Fibroblast of lung (primary cell): ENCODE data around the gene CFAP74. TPM values are rescaled to one million over a fixed set of nuclear protein-coding genes. Genes with fewer than 3 reads are reported as not detected.
"Not testable (repeated sequence)": the region's sequence is repeated elsewhere in the genome, so short reads cannot be mapped to it uniquely, and the experiment has no call there.

ENCODE experiments used
- DNase-seq, 2 donors: peaks; one replicate each; pipeline versions ENCODE4 v3.0.0 to v3.0.0-alpha.2; 2010; ENCODE audit warnings: low read depth in 2 of 2
- H2AFZ ChIP-seq: 2 replicates; pipeline ENCODE4 v1.5.1; 2012; ENCODE audit warnings: low read length, control low read depth, inconsistent platforms
- H3K27ac ChIP-seq: 2 replicates; pipeline ENCODE4 v1.5.1; 2011; ENCODE audit warnings: low read length, control low read depth; ENCODE audit not compliant: insufficient read depth
- H3K27me3 ChIP-seq: 2 replicates; pipeline ENCODE4 v1.5.1; 2011; ENCODE audit warnings: mild to moderate bottlenecking, low read length; ENCODE audit not compliant: control insufficient read depth, insufficient read depth
- H3K36me3 ChIP-seq: 2 replicates; pipeline ENCODE4 v1.5.1; 2011; ENCODE audit warnings: low read length; ENCODE audit not compliant: control insufficient read depth, insufficient read depth
- H3K4me1 ChIP-seq: 2 replicates; pipeline ENCODE4 v1.5.1; 2011; ENCODE audit warnings: low read length; ENCODE audit not compliant: control insufficient read depth, insufficient read depth; ENCODE audit errors: extremely low read depth
- H3K4me2 ChIP-seq: 2 replicates; pipeline ENCODE4 v1.5.1; 2011; ENCODE audit warnings: low read length, control low read depth; ENCODE audit not compliant: insufficient read depth; ENCODE audit errors: extremely low read depth
- H3K4me3 ChIP-seq, 4 experiments: fragments of 200-600 bp in 1 of 4; sonication (generic) in 1 of 4; replicated peaks in 1 of 4; 2 replicates each; pipeline ENCODE4 v1.5.1; 2011 to 2016; ENCODE audit warnings: low read length in 4 of 4, low read depth in 3 of 4, mild to moderate bottlenecking in 3 of 4, control low read depth in 2 of 4, inconsistent platforms in 1 of 4, mixed read lengths in 1 of 4; ENCODE audit not compliant: insufficient read depth in 1 of 4; ENCODE audit errors: control extremely low read depth in 1 of 4
- H3K79me2 ChIP-seq: 2 replicates; pipeline ENCODE4 v1.5.1; 2012; ENCODE audit warnings: mild to moderate bottlenecking, low read length, inconsistent platforms; ENCODE audit not compliant: control insufficient read depth, insufficient read depth
- H3K9ac ChIP-seq: 2 replicates; pipeline ENCODE4 v1.5.1; 2011; ENCODE audit warnings: mild to moderate bottlenecking, low read length, control low read depth; ENCODE audit not compliant: insufficient read depth
- H3K9me3 ChIP-seq: 2 replicates; pipeline ENCODE4 v1.5.1; 2012; ENCODE audit warnings: low read depth, low read length; ENCODE audit not compliant: control insufficient read depth, insufficient read depth
- H4K20me1 ChIP-seq: 2 replicates; pipeline ENCODE4 v1.5.1; 2011; ENCODE audit warnings: low read length; ENCODE audit not compliant: control insufficient read depth, insufficient read depth; ENCODE audit errors: extremely low read depth
- EZH2 ChIP-seq: IDR thresholded peaks from 2 replicates; pipeline ENCODE4 v1.5.1; 2012; ENCODE audit warnings: low read length, control low read depth, mild to moderate bottlenecking; ENCODE audit errors: missing control alignments
- polyA plus RNA-seq, 2 donors: library from polyadenylated mRNA; depleted of rRNA in 1 of 2; stranded (reverse) in 1 of 2; unstranded in 1 of 2; fragments of >200 nt; gene quantifications; 2 replicates each; pipeline ENCODE4 v1.2.1, GENCODE V29; 2011 to 2012; ENCODE audit warnings: missing spikeins in 1 of 2
- total RNA-seq: library from RNA; depleted of rRNA; stranded (reverse); fragments of >200 nt; gene quantifications from 2 replicates; pipeline ENCODE4 v1.2.1, GENCODE V29; 2014
- TF ChIP-seq, protein P1 (sequence below), 2 donors: IDR thresholded peaks in 1 of 2; conservative IDR thresholded peaks in 1 of 2; 1 replicate in 1 of 2; 2 replicates in 1 of 2; pipeline ENCODE4 v1.5.1; 2011 to 2012; ENCODE audit warnings: low read length in 2 of 2, control low read depth in 1 of 2, inconsistent platforms in 1 of 2, low read depth in 1 of 2, mild to moderate bottlenecking in 1 of 2

The CFAP74 gene
- total and polyA plus RNA-seq, 2 donors (not counting 1 experiment from before 2014, with no cell fraction given): not detected

DNA sequence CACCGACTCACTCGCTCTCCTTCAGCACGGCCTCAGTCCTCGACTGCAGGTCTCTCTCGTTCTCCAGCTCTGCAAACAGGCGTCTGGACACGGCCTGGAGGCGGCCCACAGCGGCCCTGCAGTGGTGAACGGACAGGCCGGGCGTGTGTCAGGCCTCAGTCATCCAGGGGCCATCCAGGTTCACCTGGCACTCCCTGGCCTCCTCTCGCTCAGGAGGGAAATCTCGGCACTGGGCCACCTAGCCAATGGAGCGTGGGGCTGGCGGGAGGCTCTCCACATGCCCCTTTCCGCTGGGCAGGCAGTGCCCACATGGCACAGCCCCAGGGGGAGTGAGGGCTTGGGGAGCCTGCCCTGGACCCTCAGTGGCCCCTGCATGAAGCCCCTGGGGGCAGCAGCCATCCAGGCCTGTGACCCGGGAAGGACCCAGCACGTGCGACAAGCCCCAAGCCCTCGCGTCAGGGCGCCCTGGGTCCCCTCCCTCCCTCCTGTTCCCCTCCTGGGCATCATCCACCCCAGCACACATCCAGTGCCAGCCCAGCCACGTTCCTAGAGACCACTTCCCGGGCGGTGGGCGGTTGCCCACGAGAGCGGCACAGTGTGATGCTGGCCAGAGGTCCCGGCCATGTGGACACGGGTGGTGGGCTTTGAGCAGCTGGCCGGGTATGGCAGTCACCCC is 18.1 kb downstream of the CFAP74 start:
- TF ChIP-seq, protein P1, sequence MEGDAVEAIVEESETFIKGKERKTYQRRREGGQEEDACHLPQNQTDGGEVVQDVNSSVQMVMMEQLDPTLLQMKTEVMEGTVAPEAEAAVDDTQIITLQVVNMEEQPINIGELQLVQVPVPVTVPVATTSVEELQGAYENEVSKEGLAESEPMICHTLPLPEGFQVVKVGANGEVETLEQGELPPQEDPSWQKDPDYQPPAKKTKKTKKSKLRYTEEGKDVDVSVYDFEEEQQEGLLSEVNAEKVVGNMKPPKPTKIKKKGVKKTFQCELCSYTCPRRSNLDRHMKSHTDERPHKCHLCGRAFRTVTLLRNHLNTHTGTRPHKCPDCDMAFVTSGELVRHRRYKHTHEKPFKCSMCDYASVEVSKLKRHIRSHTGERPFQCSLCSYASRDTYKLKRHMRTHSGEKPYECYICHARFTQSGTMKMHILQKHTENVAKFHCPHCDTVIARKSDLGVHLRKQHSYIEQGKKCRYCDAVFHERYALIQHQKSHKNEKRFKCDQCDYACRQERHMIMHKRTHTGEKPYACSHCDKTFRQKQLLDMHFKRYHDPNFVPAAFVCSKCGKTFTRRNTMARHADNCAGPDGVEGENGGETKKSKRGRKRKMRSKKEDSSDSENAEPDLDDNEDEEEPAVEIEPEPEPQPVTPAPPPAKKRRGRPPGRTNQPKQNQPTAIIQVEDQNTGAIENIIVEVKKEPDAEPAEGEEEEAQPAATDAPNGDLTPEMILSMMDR (conservative IDR thresholded peaks at IDR 0.05 in 1 of 2, IDR thresholded peaks at IDR 0.05 in 1 of 2; ENCODE audit: low read depth in 1 of 2, low read length in 2 of 2): no peak
- TF ChIP-seq EZH2: no peak

DNA sequence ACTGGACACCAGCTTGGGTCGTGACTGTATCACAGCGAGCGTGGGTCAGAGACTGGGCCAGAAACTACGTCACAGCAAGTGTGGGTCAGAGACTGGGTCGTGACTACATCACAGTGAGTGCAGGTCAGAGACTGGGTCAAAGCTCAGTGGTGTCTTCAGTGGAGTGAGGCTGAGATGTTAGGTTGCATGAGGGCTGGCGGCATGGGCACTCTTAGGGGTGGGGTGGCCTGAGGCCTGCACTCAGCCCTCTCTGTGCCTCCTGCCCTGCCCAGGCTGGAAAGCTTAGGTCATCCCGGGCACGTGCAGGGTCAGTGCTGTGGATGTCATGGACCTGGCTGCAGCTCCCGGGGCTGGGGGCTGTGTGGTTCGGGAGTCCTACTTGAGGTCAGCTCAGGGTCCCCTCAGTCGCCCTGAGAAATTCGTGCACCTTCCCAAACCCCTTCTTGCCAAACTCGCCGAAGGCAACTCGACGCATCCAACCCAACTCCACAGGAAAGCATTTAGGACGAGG is 19.0 kb downstream of the CFAP74 start:
- Histone ChIP-seq H4K20me1 (no peaks in the 10 kb centered on the region), H3K79me2 (no peaks in the 10 kb centered on the region), H3K4me2 (no peak overlapping the region), H3K27me3 (no peaks in the 10 kb centered on the region), H3K4me1 (no peaks in the 10 kb centered on the region), H3K9me3 (no peaks in the 10 kb centered on the region), H2AFZ (no peak overlapping the region), H3K27ac (no peak overlapping the region), H3K36me3 (no peaks in the 10 kb centered on the region), H3K4me3 (no peak overlapping the region), H3K9ac (no peak overlapping the region)
- TF ChIP-seq EZH2: no peak
- DNase-seq: no peak

More for the DNA sequence above, 18.1 kb downstream of the CFAP74 start:
- Histone ChIP-seq H3K9me3 (no peaks in the 10 kb centered on the region), H3K4me1 (no peaks in the 10 kb centered on the region), H3K36me3 (no peaks in the 10 kb centered on the region), H3K4me2 (no peak overlapping the region), H3K79me2 (no peaks in the 10 kb centered on the region), H3K27me3 (no peaks in the 10 kb centered on the region), H2AFZ (no peak overlapping the region), H3K27ac (no peak overlapping the region), H3K9ac (no peak overlapping the region), H3K4me3 (no peak overlapping the region), H4K20me1 (no peaks in the 10 kb centered on the region)
- no peak for DNase-seq

DNA sequence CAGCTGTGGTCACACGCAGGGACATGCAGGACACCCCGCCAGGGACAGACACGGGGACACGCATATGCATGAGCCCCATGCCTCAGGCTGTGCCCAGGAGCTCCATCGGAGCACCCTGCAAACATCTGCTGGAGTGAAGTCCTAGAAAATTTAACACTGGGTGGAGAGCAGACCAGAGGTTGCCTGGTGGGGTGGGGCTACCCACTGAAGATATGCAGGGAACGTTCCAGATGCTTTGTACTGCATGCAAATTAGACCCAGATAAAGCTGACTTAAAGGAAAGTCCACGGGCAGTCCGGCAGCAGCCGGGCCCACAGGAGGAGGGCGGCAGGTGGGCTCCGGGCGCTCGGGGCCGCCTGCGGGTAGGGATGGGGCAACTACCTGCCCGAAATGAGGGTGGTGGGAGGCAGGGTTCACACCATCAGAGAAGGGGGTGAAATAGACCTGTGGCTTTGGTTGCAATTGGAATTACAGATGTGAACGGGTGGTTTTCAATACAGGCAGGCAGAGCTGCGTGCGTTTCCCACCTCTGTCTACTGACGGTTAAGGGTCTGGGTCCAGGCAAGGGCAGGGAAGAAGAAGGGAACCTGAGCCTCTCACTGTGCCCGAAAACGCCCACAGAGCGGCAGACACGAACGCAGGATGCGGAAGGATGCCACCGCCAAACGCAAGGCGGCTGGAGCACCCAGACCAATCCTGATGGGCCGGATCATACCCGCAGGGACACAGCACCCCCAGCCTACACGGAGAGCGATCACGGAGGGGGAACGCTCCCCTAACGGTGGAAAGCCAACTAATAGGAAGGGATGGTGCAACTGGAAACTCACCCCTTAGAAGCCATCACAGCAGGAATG is 21.0 kb downstream of the CFAP74 start:
- Histone ChIP-seq H3K4me1 (no peaks in the 10 kb centered on the region), H3K9me3 (peaks cover 3% of the 10 kb centered on the region), H4K20me1 (no peaks in the 10 kb centered on the region), H3K9ac (no peak overlapping the region), H3K27ac (no peak overlapping the region), H3K27me3 (no peaks in the 10 kb centered on the region), H3K36me3 (no peaks in the 10 kb centered on the region), H3K79me2 (no peaks in the 10 kb centered on the region), H2AFZ (no peak overlapping the region), H3K4me3 (no peak overlapping the region), H3K4me2 (no peak overlapping the region)
- DNase-seq: no peak
- TF ChIP-seq, protein P1 (conservative IDR thresholded peaks at IDR 0.05 in 1 of 2, IDR thresholded peaks at IDR 0.05 in 1 of 2; ENCODE audit: low read depth in 1 of 2, low read length in 2 of 2): no peak
- no peak for TF ChIP-seq EZH2

DNA sequence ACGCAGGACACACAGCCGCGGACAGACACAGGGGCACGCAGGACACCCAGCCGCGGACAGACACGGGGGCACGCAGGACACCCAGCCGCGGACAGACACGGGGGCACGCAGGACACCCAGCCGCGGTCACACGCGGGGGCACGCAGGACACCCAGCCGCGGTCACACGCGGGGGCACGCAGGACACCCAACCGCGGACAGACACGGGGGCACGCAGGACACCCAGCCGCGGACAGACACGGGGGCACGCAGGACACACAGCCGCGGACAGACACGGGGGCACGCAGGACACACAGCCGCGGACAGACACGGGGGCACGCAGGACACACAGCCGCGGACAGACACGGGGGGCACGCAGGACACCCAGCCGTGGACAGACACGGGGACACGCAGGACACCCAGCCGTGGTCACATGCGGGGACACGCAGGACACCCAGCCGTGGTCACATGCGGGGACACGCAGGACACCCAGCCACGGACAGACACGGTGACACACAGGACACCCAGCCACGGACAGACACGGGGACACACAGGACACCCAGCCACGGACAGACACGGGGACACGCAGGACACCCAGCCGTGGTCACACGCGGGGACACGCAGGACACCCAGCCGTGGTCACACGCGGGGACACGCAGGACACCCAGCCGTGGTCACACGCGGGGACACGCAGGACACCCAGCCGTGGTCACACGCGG is 21.8 kb downstream of the CFAP74 start:
- H3K27me3 ChIP-seq, H3K4me2 ChIP-seq, H3K4me3 ChIP-seq, H3K36me3 ChIP-seq, H3K9ac ChIP-seq, DNase-seq, H3K79me2 ChIP-seq, H3K27ac ChIP-seq, H4K20me1 ChIP-seq, H2AFZ ChIP-seq, H3K4me1 ChIP-seq, H3K9me3 ChIP-seq: not testable (repeated sequence)
